ENCODE data around the gene CDC123.
"Not testable (repeated sequence)": the region's sequence is repeated elsewhere in the genome, so short reads cannot be mapped to it uniquely, and the experiment has no call there.

Gene CDC123

GRCh38 chr10:12162927-12163326 is 33.1 kb upstream of the CDC123 start:
- H3K4me1 ChIP-seq (ENCODE audit: insufficient read depth, insufficient read length), result no peaks in the 10 kb centered on the region
- no peak overlapping the region for H3K4me3 ChIP-seq (ENCODE audit: insufficient read length, low read depth)
- no peaks in the 10 kb centered on the region for H3K27me3 ChIP-seq (ENCODE audit: insufficient read depth, insufficient read length)
- H3K36me3 ChIP-seq (ENCODE audit: insufficient read depth, insufficient read length, low read length), result peaks cover 57% of the 10 kb centered on the region
- no peaks in the 10 kb centered on the region for H3K9me3 ChIP-seq (ENCODE audit: insufficient read depth, low read length)
- DNase-seq (ENCODE audit: low read depth, low spot score), result no peak
- H3K9ac ChIP-seq (ENCODE audit: insufficient read length, low read depth), result no peak overlapping the region
- TF ChIP-seq YY1 (IDR thresholded peaks at IDR 0.05; ENCODE audit: insufficient read depth, insufficient read length), result no peak

GRCh38 chr10:12164085-12164484 is 31.9 kb upstream of the CDC123 start:
- no peak for DNase-seq (ENCODE audit: low read depth, low spot score)
- Histone ChIP-seq H3K4me1 (ENCODE audit: insufficient read depth, insufficient read length) (no peaks in the 10 kb centered on the region), H3K9ac (ENCODE audit: insufficient read length, low read depth) (no peak overlapping the region), H3K36me3 (ENCODE audit: insufficient read depth, insufficient read length, low read length) (peaks cover 55% of the 10 kb centered on the region), H3K9me3 (ENCODE audit: insufficient read depth, low read length) (no peaks in the 10 kb centered on the region), H3K27me3 (ENCODE audit: insufficient read depth, insufficient read length) (no peaks in the 10 kb centered on the region), H3K4me3 (ENCODE audit: insufficient read length, low read depth) (no peak overlapping the region)
- TF ChIP-seq YY1 (IDR thresholded peaks at IDR 0.05; ENCODE audit: insufficient read depth, insufficient read length) (no peak), ZNF274 (IDR thresholded peaks at IDR 0.05; ENCODE audit: low read depth, low read length) (no peak), SUZ12 (IDR thresholded peaks at IDR 0.05; ENCODE audit: extremely low read depth, insufficient read depth, insufficient read length) (no peak)

- Histone ChIP-seq H3K4me3 (ENCODE audit: insufficient read length, low read depth) (no peak overlapping the region), H3K9ac (ENCODE audit: insufficient read length, low read depth) (no peak overlapping the region), H3K4me1 (ENCODE audit: insufficient read depth, insufficient read length) (no peaks in the 10 kb centered on the region), H3K36me3 (ENCODE audit: insufficient read depth, insufficient read length, low read length) (peaks cover 58% of the 10 kb centered on the region), H3K9me3 (ENCODE audit: insufficient read depth, low read length) (no peaks in the 10 kb centered on the region), H3K27me3 (ENCODE audit: insufficient read depth, insufficient read length) (no peaks in the 10 kb centered on the region)
- no peak for DNase-seq (ENCODE audit: low read depth, low spot score)
- TF ChIP-seq ZNF274 (IDR thresholded peaks at IDR 0.05; ENCODE audit: low read depth, low read length) (no peak), YY1 (IDR thresholded peaks at IDR 0.05; ENCODE audit: insufficient read depth, insufficient read length) (no peak), SUZ12 (IDR thresholded peaks at IDR 0.05; ENCODE audit: extremely low read depth, insufficient read depth, insufficient read length) (no peak)
Measured at GRCh38 chr10:12165036-12165435, 31.0 kb upstream of the CDC123 start.

GRCh38 chr10:12165999-12166775 is 29.8 kb upstream of the CDC123 start:
- Histone ChIP-seq H3K36me3 (ENCODE audit: insufficient read depth, insufficient read length, low read length) (peaks cover 64% of the 10 kb centered on the region), H3K9me3 (ENCODE audit: insufficient read depth, low read length) (no peaks in the 10 kb centered on the region), H3K4me1 (ENCODE audit: insufficient read depth, insufficient read length) (no peaks in the 10 kb centered on the region), H3K4me3 (ENCODE audit: insufficient read length, low read depth) (no peak overlapping the region), H3K27me3 (ENCODE audit: insufficient read depth, insufficient read length) (no peaks in the 10 kb centered on the region), H3K9ac (ENCODE audit: insufficient read length, low read depth) (no peak overlapping the region)
- TF ChIP-seq SUZ12 (IDR thresholded peaks at IDR 0.05; ENCODE audit: extremely low read depth, insufficient read depth, insufficient read length) (no peak), YY1 (IDR thresholded peaks at IDR 0.05; ENCODE audit: insufficient read depth, insufficient read length) (no peak), ZNF274 (IDR thresholded peaks at IDR 0.05; ENCODE audit: low read depth, low read length) (no peak)
- no peak for DNase-seq (ENCODE audit: low read depth, low spot score)

- H3K9ac ChIP-seq (ENCODE audit: insufficient read length, low read depth); H3K9me3 ChIP-seq (ENCODE audit: insufficient read depth, low read length); H3K27me3 ChIP-seq (ENCODE audit: insufficient read depth, insufficient read length); H3K4me3 ChIP-seq (ENCODE audit: insufficient read length, low read depth); DNase-seq (ENCODE audit: low read depth, low spot score); H3K4me1 ChIP-seq (ENCODE audit: insufficient read depth, insufficient read length): not testable (repeated sequence)
- H3K36me3 ChIP-seq (ENCODE audit: insufficient read depth, insufficient read length, low read length), result peaks cover 68% of the 10 kb centered on the region
Measured at GRCh38 chr10:12171512-12171911, 24.5 kb upstream of the CDC123 start.

DNA sequence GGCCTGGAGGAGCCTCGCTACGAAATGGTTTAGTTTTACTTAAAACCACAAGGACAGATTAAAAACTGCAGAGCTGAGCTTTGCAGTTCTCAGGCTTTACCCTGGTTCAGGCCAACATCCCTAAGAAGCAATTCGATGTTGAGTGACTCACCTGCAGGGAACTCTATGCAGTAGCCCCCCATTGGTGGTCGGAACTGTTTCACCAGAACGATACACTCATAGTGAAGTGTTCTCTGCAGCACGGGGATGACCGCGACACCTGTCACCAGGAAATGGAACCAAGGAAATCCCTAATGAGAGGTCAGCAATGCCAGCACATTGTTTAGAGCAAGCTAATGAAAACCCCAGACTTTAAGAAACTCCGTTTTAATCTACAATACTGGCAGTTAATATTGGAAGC is 18.3 kb upstream of the CDC123 start:
- no peak overlapping the region for H3K4me3 ChIP-seq (ENCODE audit: insufficient read length, low read depth)
- DNase-seq (ENCODE audit: low read depth, low spot score), result no peak
- H3K9ac ChIP-seq (ENCODE audit: insufficient read length, low read depth), result no peak overlapping the region
- H3K36me3 ChIP-seq (ENCODE audit: insufficient read depth, insufficient read length, low read length), result peaks cover 57% of the 10 kb centered on the region
- TF ChIP-seq YY1 (IDR thresholded peaks at IDR 0.05; ENCODE audit: insufficient read depth, insufficient read length), result no peak
- TF ChIP-seq ZNF274 (IDR thresholded peaks at IDR 0.05; ENCODE audit: low read depth, low read length), result no peak
- no peak for TF ChIP-seq SUZ12 (IDR thresholded peaks at IDR 0.05; ENCODE audit: extremely low read depth, insufficient read depth, insufficient read length)
- H3K4me1 ChIP-seq (ENCODE audit: insufficient read depth, insufficient read length), result no peaks in the 10 kb centered on the region
- no peaks in the 10 kb centered on the region for H3K9me3 ChIP-seq (ENCODE audit: insufficient read depth, low read length)
- H3K27me3 ChIP-seq (ENCODE audit: insufficient read depth, insufficient read length), result no peaks in the 10 kb centered on the region

- H3K9ac ChIP-seq (ENCODE audit: insufficient read length, low read depth), result no peak overlapping the region
- H3K36me3 ChIP-seq (ENCODE audit: insufficient read depth, insufficient read length, low read length), result peaks cover 55% of the 10 kb centered on the region
- TF ChIP-seq SUZ12 (IDR thresholded peaks at IDR 0.05; ENCODE audit: extremely low read depth, insufficient read depth, insufficient read length) (no peak), YY1 (IDR thresholded peaks at IDR 0.05; ENCODE audit: insufficient read depth, insufficient read length) (no peak), ZNF274 (IDR thresholded peaks at IDR 0.05; ENCODE audit: low read depth, low read length) (no peak)
- no peak overlapping the region for H3K4me3 ChIP-seq (ENCODE audit: insufficient read length, low read depth)
- no peaks in the 10 kb centered on the region for H3K4me1 ChIP-seq (ENCODE audit: insufficient read depth, insufficient read length)
- no peak for DNase-seq (ENCODE audit: low read depth, low spot score)
- H3K9me3 ChIP-seq (ENCODE audit: insufficient read depth, low read length), result no peaks in the 10 kb centered on the region
- no peaks in the 10 kb centered on the region for H3K27me3 ChIP-seq (ENCODE audit: insufficient read depth, insufficient read length)
Measured at GRCh38 chr10:12179606-12180170, 16.3 kb upstream of the CDC123 start.

All from NT2/D1 (cell line).